Measurements from ENCODE around the gene SMG6.
"Not testable (repeated sequence)": the region's sequence is repeated elsewhere in the genome, so short reads cannot be mapped to it uniquely, and the experiment has no call there.

SMG6 gene

DNA sequence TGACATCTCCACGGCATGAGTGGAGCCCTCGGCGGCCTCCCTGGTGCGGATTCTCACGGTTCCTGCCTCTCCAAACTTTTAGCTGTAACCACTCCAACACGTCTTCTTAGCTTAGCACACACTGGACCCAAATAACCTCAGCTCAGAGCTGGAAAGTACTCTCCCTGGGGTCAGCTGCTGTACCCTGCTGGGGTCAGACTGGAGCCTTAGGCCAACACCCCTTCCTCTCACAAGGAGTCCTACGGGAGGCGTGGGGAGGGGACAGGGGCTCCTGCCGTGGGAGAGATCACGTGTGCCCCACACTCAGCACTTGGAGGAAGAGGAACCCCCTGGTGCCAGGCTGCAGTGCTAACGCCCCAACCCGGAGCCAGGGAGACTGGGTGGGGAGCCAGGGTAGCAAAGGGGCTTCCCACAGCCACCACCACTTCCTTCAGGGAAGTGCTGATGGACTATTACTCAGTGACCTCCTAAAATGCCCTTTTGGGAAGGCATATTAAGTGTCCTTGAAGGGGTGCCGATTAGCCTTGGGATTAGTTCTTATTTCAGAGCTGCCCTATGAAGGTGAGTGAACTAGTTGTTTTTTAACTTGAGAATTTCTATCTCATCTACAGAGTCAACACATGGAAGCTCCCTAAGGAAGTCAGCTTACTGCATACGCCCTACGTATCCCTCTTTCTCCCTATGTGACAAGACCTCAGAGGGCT is 124.6 kb downstream of the SMG6 start:
- DNase-seq (ENCODE audit: low read depth): no peak

GRCh38 chr17:2177235-2177811 is 126.3 kb downstream of the SMG6 start:
- no peak for DNase-seq (ENCODE audit: low read depth)

DNA sequence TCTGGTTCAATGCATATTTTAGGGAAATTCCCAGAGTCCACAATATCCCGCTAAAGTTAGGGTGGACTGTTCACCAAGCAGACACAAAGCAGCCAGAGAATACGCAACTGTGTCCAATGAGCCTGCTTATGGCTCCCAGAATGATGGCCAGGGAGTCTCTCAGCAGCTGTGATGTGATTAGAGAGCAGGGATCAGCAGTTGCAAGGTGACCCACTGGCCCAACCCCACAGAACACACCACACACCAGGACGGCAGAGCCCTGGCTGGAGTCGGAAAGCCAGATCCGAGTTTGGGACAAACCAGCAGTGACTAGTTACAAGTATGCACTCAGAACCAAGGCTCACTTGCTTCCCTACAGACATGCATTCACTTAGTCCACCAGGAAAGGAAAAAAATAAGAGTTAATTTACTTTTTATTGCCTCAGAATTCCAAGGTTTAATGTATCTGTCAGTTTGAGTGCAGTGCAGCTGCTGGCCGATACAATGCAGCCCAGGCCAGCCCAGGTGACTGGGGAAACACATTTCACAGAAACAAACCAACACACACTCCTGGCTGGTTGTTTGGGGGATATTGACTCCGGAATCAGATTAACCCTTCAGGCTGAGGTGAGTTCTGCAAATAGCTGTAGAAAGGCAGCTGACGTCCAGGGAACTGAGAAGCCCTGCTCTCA is 127.0 kb downstream of the SMG6 start:
- no peak for DNase-seq (ENCODE audit: low read depth)

DNA sequence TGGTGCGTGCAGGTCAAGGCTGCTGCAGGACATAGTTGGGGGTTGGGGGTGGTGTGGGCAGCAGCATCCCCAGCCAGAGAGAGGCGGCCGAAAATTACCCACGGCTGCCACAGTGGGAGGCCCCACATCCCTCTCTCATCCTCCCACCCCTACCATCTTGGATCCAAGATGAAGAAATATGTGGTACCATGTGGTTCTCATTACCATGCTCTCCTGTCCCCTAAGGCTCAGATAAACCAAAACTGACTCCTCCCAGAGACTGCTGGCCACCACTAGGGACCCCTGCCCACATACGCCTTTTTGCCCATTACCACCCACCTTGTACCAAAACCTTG is 128.3 kb downstream of the SMG6 start:
- no peak for DNase-seq (ENCODE audit: low read depth)

DNA sequence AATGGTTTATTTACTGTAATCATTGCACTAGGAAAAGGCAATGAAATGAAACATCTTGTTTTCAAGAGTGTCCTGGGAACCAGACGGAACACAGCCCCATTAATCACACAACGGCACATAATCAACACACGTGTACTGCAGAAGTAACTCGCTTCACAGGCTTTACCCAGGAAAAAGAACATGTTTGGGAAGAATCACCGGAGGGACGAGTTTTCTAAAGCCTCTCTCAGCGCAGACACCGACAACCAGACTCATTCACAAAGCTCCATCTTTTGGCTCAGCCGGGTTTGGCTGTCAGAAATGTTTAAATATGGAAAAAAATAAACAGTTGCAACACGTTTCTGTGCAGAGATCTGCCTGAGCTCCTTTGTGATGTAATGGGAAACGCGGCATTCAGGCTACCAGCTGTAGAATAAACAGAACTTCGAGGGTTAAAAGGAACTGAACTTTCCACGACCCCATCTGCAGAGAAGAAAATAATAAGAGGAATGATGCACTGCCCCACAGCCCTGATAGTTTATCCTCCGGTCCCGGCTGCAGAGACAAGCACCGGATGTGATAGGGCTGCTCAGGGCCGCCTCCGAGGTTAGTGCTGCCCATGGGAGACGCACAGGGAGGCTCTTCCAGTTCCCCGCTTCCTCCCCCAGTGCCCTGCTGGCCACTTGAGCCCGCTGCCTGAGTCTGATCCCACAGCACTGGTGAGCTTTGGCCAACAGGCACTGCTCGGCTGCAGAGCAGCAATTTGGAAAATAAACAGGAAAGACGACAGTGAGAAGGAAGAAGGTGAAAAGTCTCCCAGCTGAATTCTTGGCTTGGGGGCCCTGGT is 128.9 kb downstream of the SMG6 start:
- DNase-seq (ENCODE audit: low read depth): peak; percentile 83

- DNase-seq (ENCODE audit: low read depth): no peak
Observed at GRCh38 chr17:2174014-2174413, 129.6 kb downstream of the SMG6 start.

- no peak for DNase-seq (ENCODE audit: low read depth)
Observed at GRCh38 chr17:2172999-2173398, 130.6 kb downstream of the SMG6 start.

GRCh38 chr17:2172077-2172851 is 131.3 kb downstream of the SMG6 start:
- peak; percentile 96 for DNase-seq (ENCODE audit: low read depth)

GRCh38 chr17:2171702-2172076 is 131.9 kb downstream of the SMG6 start:
- DNase-seq (ENCODE audit: low read depth): no peak

GRCh38 chr17:2170023-2170422 is 133.6 kb downstream of the SMG6 start:
- DNase-seq (ENCODE audit: low read depth): no peak

GRCh38 chr17:2165723-2166122 is 137.9 kb downstream of the SMG6 start:
- not testable (repeated sequence) for DNase-seq (ENCODE audit: low read depth)

DNA sequence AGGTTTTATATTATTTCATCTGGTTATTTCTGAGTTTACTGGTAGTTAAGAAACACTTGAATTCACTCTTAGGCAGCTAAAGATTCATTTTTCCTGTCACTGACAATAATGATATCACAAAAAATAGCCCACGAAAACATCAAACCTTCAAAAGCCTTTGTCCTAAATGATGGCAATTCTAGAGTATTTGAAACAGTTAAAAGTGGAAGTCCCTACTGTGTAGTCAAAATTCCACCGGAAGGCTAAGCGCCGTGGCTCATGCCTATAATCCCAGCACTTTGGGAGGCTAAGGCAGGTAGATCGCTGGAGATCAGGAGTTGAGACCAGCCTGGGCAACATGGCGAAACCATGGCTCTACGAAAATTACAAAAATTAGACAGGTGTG is 145.2 kb downstream of the SMG6 start:
- no peak for DNase-seq (ENCODE audit: low read depth)

DNA sequence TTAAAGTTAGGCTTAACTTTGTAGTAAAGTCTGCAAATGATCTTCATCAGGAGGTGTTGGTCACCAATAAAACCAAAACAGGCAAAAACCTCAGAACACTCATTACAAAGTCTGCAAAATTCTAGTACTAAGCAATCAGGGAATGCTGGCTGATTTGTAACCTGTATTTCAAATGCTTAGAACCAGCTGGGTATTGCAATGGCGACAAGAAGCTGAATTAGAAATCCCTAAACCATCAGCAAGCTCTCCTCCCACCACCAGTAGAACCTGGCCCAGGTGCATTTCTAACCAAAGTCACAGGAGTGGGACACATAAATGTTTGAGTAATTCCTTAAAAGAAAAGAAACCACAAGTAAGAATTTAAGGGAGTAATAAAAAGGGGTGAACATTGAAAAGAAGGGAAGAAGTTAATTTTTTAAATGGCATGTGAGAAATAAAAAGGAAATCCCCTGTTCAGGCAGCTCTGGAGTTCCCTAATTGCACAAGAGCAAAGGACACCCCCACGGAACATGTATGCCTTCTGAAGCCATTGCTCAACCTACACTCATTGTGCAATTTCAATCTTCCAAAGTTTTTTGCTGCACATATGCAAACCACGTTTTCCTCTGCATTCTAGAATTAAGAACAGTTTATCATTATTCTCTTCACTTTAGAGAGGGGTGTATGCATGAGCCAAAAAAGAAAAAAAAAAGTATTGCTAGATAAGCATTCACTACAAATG is 145.8 kb downstream of the SMG6 start:
- DNase-seq (ENCODE audit: low read depth): peak; percentile 72

DNA sequence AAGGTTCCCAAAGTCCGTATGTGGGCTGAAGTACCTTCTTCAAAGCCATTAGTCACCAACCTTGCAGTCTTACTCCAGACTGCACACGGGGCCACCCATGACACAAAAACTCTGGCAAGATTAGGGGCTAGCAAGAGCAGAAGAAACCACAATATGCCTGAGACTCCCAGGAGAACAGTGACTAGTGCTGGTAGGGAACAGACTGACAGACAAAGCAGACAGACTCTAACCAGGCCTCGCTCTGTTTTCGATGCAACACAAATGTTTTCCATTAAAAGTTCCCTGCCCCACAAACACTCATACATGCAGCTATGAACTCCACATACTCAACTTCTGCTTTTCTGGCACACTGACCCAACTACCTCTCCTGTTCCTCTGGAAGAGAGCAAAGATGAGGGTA is 146.5 kb downstream of the SMG6 start:
- DNase-seq (ENCODE audit: low read depth): peak; percentile 65

DNA sequence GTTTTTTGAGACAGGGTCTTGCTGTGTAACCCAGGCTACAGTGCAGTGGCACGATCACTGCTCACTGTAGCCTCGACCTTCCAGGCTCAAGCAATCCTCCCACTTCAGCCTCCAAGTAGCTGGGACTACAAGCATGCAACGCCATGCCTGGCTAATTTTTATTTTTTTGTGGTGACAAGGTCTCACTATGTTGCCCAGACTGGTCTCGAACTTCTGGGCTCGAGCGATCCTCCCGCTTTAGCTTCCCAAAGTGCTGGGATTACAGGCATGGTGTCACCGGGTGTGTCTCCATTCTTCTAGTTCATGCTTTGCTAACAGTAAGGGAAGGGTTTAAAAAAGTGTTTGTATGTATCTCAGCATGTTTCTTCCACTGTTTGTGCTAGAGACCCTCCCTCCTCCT is 146.9 kb downstream of the SMG6 start:
- no peak for DNase-seq (ENCODE audit: low read depth)

DNA sequence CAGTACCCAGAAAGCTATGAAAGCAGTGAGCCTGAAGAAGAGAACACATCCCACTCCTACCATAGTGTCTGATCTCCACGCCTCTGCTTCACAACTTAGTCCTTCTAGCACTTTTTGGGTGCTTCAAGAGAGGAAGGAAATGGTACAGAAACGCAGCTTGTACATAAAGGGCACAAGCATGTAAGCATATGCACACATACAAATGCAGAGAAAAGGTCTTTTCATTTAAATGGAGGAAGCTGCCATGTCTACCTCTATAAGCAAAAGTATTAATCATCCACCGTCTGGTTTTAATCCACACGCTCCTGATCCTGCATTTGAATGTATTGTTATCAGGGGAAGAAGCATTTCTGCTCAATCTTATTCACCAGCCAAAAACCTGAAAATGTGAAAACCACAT is 148.0 kb downstream of the SMG6 start:
- no peak for DNase-seq (ENCODE audit: low read depth)

DNA sequence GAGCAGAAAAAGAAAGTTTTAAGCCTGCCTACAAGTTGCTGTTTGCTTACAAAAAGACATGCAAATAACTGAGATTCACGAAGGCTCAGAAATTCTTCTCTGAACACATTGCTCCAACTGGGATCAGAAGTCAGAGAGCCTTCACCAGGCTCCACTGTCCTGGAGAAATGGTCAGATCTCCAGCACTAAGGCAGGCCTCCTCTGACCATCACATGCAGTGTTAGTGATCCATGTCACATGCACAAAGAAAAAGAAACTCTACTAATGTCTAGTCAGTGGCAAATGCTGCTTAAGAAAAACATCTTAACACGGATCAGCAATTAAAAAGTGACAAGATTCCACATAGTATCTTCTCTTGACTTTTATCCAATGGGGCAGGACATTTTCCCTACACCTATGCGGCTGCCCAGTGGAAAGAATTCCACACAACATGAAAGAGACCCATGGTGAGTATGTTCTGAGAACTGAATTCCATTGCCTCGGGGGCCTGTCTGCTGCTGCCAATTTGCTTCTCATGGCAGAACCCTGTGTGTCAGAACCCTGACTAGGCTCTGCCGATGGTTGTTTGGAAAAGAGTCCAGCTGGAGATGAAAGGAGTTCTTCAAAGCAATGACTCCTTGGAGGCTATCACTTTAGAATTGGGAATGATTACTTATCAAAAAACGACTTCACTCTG is 152.1 kb downstream of the SMG6 start:
- no peak for DNase-seq (ENCODE audit: low read depth)

DNA sequence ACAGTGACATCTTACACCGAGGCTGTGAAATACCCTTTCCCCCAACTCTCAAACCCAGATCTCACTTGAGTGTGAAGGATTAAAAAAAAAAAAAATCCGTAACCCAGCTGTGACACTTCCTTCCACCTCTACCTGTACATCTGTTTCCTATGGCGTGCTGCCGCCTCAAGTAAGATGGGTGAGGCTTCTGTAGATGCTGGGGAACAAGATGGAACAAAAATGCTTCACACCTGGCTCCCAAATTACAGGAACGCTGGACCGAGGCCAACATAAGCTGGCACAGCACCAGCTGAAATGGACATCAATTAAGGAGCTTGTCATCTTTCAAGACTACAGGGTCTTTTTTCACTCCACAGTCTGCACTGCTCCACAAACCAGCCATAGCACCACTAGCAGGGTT is 152.8 kb downstream of the SMG6 start:
- DNase-seq (ENCODE audit: low read depth): no peak

- no peak for DNase-seq (ENCODE audit: low read depth)
Observed at GRCh38 chr17:2149934-2150333, 153.7 kb downstream of the SMG6 start.

DNA sequence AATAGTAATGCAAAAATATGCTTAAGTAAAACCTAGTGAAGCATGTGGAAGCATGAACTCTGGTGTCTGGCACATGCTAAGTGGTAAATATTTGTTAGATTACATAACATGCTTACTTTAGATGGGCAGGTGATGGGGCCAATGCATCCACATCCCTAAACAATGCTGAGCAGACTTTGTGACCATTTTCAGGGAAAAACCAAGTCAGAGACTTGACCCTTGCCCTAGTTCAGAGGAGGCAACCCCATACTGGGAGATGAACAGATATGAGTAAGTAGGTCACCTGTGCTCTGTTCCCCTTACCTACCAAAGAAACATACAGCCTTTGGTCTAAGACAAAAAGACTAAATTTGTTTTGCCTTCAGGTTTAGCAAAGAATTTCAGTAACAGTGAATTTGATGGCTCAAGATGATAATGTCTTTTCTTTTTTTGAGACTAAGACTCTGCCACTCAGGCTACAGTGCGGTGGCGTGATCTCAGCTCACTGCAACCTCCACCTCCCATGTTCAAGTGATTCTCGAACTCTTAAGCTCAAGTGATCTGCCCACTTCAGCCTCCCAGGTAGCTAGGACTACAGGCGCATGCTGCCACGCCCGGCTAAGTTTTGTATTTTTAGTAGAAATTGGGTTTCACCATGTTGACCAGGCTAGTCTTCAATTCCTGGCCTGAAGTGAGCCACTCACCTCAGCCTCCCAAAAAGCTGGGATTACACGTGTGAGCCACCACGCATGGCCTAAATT is 157.3 kb downstream of the SMG6 start:
- DNase-seq (ENCODE audit: low read depth): no peak

Measured in stromal cell of bone marrow (primary cell).